Germinal center (tissue), 1 donor: ENCODE data around the gene SP3.

Experiments
- DNase-seq: peaks from one replicate; pipeline ENCODE4 v3.0.0; 2012; ENCODE audit warnings: mixed read lengths, low spot score

SP3 gene

DNA sequence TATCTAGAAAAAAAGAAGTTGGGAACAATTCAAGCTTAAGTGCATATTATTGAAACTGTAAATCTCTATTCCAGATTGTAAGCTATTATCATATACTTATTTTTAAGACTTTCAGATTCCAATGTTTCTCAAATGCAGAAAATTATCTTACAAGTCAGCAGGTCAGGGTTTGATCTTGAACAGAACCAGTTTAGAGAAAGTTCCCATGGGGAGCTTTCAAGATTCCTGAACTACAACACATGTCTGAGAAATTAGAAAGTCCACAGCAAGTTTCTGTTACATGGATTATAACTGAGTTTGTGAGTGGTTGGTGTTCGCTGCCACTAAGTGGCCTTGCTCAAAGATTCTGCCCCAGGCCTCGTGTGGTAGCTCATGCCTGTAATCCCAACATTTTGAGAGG lies 31.6 kb upstream of the SP3 start:
- no peak for DNase-seq

DNA sequence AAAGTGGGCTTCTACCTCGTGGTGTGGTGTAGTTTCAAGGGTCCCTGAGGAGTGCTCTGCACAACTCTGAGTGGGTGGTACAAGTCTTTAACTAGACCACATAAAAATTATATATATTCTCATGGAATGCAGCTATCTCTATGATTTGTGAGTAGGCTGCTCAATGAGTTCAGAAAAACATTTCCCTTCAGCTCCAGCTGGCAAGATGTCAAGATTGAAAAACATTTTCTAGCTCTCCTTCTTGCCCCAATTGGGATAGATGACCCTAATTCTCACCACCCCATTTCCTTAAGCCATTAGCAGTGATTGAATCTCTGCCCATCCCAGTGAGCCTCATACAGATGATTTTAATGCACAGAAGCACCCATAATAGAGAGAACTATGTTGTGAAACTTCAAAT lies 28.3 kb upstream of the SP3 start:
- no peak for DNase-seq

- DNase-seq = no peak
These were observed 26.8 kb upstream of the SP3 start for GRCh38 chr2:173991856-173992588.

GRCh38 chr2:173990970-173991819 lies 26.0 kb upstream of the SP3 start:
- DNase-seq = peak; percentile 63

GRCh38 chr2:173990245-173990644 lies 25.1 kb upstream of the SP3 start:
- DNase-seq = no peak

DNA sequence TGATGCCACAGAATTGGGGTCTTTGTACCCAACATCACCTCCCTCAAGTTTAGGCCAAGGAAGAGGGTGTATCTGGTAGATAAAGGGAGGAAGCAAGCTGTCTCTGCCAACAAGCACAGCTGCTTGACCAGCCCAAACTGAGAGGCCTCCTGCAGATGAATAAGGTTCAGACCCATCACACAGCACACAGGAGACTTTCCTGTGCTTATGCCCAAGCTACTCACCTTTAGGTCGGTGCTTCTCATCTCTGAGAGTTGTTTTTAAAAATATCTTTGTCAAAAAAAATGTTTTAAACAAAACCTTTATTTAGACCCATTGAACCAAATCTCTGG lies 24.7 kb upstream of the SP3 start:
- DNase-seq = no peak

DNA sequence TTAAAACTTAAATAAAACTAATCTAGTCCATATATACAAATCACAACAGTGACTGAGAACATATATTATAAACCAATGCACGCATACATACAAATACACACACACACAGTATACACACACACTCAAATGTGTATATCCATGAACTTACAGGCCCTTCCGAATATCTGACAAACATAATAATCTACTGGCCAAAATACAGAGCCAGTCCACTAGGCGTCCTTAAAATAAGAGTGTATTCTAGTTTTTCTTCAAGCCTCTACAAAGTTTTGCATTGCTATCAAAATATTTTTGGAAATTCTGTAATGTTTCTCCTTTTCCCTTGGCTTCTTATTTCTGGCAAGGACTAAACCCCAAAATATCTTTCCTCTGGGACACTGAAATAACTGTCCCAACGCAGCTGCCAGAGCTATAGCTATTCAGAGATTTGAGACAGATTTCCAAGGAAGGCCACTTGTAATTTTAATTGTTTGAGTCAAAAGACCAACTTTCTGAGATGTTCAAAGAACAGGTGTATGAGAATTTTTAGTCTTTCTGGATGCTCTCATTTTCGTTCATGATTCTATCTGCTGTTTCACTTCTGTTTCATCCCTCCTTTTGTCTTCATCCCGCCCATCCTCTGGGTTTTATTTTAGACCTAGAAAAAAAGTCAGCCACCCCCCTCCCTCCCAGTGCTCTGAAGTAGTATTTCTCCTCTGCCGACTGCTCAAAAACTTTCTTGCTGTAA lies 24.1 kb upstream of the SP3 start:
- no peak for DNase-seq

GRCh38 chr2:173986805-173987204 lies 21.6 kb upstream of the SP3 start:
- DNase-seq = no peak

- DNase-seq = no peak
These were observed 20.4 kb upstream of the SP3 start for GRCh38 chr2:173985605-173985992.

GRCh38 chr2:173984866-173985604 lies 19.9 kb upstream of the SP3 start:
- DNase-seq = no peak

DNA sequence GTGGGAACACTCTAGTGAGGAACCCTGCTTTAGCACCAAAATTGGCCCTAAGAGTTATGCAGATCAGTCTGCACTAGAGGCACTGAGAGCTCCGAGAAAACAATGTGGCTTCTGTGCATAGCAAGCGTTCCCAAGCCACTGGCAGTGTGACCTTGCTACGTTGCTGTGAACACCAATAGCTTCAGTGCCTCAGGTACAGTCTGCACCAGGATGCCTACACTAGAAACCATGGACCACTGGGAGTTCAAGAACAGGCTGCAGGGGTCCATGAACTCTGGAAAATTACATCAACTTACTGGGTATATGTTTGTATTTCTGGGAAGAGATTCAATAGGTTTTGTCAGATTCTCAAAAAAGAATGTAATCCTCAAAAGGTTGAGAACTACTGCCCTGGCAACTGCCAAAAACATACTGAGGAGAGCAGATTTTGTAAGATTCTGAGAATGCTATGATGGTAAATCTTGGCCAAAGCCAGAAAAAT lies 18.3 kb upstream of the SP3 start:
- no peak for DNase-seq

GRCh38 chr2:173982918-173983317 lies 17.7 kb upstream of the SP3 start:
- DNase-seq = no peak

GRCh38 chr2:173982182-173982714 lies 17.1 kb upstream of the SP3 start:
- DNase-seq = no peak

- DNase-seq = no peak
These were observed 16.3 kb upstream of the SP3 start for GRCh38 chr2:173981520-173981919.

- DNase-seq = no peak
These were observed 14.7 kb upstream of the SP3 start for GRCh38 chr2:173979751-173980351.

DNA sequence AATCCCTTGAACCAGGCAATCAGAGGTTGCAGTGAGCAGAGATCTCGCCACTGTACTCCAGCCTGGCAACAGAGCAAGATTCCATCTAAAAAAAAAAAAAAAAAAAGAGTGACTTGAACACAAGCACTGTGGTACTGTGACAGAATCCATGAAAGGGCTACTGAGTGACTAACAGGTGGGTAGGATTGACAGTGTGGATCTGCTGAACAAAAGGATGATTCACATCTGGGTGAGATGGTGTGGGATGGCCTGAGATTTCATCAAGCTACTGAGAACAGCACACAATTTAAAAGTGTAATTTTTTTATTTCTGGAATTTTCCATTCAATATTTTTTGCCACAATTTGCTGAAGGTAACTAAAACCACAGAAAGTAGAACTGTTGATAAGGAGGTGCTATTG lies 13.3 kb upstream of the SP3 start:
- DNase-seq = no peak

DNA sequence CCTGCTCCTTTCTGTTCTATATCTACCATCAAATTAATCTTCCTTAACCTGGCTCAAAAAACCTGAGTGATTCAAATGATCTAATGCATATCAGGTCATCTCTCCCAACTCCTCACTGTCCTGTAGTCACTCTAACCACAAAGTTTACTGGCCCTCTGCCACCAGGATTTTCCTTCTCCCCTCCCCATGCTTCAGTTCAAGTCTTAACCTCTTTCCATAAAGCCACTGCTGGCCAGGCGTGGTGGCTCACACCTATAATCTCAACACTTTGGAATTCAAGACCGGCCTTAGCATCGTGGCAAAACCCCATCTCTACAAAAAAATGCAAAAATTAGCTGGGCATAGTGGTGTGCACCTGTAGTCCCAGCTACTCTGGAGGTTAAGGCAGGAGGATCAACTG lies 7.5 kb upstream of the SP3 start:
- DNase-seq = no peak

DNA sequence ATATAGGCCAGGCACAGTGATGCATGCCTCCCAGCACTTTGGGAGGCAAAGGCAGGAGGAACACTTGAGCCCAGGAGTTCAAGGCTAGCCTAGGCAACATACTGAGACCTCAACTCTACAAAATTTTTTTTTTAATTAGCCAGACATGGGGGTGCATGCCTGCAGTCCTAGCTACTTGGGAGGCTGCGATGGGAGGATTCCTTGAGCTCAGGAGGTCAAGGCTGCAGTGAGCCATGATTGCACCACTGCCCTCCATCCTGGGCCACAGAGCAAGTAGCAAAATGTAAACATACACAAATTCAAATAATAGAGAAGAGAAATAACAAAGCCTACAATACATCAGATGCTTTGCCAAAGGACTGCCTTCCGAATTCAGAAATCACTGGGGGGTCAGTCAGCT lies 7.0 kb upstream of the SP3 start:
- DNase-seq = no peak

DNA sequence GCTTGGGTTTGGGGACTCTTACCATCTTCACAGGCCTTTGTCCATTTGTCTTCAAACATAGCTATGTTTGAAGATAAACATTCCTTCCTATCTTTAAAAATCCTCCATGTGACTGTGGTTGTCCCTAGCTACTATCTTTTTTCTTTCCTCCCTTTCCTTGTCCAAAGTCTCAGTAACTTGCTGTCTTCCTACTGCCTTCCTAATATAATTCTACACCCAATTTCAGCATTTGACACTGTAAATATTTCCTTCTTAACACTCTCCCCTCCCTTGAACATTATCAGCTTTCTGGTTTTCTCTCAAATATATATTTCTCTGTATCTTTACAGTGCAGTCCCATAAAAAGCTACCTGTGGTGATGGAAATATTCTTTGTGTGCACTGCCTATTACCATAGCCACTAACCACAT lies 5.3 kb upstream of the SP3 start:
- no peak for DNase-seq

GRCh38 chr2:173969886-173970285 lies 4.7 kb upstream of the SP3 start:
- no peak for DNase-seq

DNA sequence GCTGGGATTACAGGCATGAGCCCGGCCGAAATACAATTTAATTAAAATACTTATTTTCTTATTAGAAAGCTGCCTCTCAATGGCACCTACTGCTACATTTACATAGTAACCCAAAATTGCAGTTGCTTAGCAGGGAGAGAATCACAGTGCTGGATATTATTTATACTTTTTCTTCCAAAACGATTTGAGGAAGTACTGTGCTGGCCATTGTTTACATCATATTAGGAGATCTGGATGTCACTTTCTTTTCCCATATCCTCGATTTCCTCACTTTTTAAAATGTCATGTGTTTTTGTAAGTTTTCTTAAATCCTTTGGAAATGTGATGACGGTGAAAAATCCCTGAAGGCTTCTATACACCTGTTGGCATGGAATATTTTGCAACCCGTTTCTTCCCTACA lies 3.4 kb upstream of the SP3 start:
- DNase-seq = no peak
